ENCODE data around the gene UBE2N.

DNA sequence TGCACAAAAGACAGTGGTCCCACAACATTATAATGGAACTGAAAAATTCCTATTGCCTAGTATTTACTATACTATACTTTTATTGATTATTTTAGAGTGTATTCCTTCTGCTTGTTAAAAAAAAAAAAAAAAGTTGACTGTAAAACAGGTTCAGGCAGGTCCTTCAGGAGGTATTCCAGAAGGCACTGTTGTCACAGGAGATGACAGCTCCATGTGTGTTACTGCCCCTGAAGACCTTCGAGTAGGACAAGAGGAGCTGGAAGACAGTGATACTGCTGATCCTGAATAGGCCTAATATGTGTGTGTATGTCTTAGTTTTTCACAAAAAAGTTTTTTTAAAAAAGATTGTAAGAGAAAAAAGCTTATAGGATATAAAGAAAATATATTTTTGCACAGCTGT, 12.3 kb downstream of the UBE2N start:
- TF ChIP-seq EP300 (IDR thresholded peaks at IDR 0.05; ENCODE audit: low read depth), result no peak
- TF ChIP-seq POLR2A (IDR thresholded peaks at IDR 0.05), result no peak
- TF ChIP-seq, protein P1, sequence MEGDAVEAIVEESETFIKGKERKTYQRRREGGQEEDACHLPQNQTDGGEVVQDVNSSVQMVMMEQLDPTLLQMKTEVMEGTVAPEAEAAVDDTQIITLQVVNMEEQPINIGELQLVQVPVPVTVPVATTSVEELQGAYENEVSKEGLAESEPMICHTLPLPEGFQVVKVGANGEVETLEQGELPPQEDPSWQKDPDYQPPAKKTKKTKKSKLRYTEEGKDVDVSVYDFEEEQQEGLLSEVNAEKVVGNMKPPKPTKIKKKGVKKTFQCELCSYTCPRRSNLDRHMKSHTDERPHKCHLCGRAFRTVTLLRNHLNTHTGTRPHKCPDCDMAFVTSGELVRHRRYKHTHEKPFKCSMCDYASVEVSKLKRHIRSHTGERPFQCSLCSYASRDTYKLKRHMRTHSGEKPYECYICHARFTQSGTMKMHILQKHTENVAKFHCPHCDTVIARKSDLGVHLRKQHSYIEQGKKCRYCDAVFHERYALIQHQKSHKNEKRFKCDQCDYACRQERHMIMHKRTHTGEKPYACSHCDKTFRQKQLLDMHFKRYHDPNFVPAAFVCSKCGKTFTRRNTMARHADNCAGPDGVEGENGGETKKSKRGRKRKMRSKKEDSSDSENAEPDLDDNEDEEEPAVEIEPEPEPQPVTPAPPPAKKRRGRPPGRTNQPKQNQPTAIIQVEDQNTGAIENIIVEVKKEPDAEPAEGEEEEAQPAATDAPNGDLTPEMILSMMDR (IDR thresholded peaks at IDR 0.05), result no peak
- TF ChIP-seq POLR2AphosphoS5 (IDR thresholded peaks at IDR 0.05), result no peak

Measured in transverse colon (tissue), 4 donors.